ENCODE results near the gene ZNF423.
A peak's percentile ranks its signal among the peaks of the same experiment; 100 is the strongest.

The ZNF423 gene

GRCh38 chr16:49491106-49491670 is 364.7 kb downstream of the ZNF423 start:
- no peak for DNase-seq (ENCODE audit: low read depth)

DNA sequence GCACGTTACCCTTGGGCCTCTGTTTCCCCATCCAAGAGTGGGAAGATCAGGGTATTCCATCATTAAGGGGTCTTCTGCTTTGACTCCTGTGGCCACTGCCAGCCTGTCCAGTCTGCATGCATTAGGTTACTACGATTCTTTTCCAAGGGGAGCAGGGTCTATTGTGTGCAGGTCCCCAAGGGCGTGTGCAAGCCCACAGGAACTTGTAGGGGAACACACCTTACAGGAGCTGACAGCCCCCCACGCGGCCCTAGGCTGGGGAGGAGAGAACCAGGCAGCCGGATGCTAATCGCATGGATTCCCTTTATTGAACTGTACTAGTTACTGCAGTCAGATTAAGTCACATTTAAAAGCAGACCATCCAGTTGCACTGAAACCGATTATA is 365.6 kb downstream of the ZNF423 start:
- DNase-seq (ENCODE audit: low read depth): no peak

GRCh38 chr16:49489686-49490320 is 366.1 kb downstream of the ZNF423 start:
- DNase-seq (ENCODE audit: low read depth): no peak

GRCh38 chr16:49488740-49489525 is 367.0 kb downstream of the ZNF423 start:
- DNase-seq (ENCODE audit: low read depth): no peak

- no peak for DNase-seq (ENCODE audit: low read depth)
These were observed 367.6 kb downstream of the ZNF423 start for GRCh38 chr16:49488336-49488735.

- DNase-seq (ENCODE audit: low read depth): no peak
These were observed 368.2 kb downstream of the ZNF423 start for GRCh38 chr16:49487746-49488145.

GRCh38 chr16:49486400-49486799 is 369.5 kb downstream of the ZNF423 start:
- no peak for DNase-seq (ENCODE audit: low read depth)

DNA sequence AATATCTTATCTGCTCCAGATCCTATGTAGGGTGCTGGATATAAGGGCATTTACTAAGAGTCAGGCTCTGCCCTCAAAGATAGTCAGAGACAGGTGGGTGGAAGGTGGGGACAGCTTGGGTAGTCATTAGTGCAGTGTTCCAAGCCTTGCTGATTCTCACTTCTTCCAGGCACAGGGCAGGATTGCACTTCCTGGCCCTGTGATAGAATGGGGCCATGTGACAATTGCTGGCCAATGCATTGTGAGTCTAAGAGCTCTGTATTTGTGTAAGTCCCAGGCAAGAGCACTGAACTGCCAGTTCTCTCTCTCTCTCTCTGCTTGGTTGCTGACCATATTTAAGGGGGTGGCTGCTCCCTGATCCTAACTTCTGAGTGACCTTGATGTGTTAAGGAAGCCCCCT is 370.2 kb downstream of the ZNF423 start:
- DNase-seq (ENCODE audit: low read depth): peak; percentile 3

DNA sequence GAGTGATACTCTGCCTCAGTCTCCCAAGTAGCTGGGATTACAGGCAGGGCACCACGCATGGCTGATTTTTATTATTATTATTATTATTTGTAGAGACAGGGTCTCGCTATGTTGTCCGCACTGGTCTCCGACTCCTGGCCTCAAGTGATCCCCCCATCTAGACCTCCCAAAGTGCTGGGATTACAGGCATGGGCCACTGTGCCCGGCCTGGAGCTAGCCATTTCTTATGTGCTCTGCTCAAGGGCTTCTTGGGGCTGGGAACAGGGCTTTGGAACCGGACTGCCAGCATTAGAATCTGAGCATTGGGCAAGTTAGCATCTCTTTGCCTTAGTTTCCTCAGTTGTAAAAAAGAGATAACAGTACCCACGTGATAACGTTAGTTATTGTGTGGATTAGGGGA is 371.0 kb downstream of the ZNF423 start:
- no peak for DNase-seq (ENCODE audit: low read depth)

- no peak for DNase-seq (ENCODE audit: low read depth)
These were observed 371.5 kb downstream of the ZNF423 start for GRCh38 chr16:49484451-49484849.

GRCh38 chr16:49483651-49484450 is 372.1 kb downstream of the ZNF423 start:
- DNase-seq (ENCODE audit: low read depth): no peak

GRCh38 chr16:49483251-49483650 is 372.7 kb downstream of the ZNF423 start:
- no peak for DNase-seq (ENCODE audit: low read depth)

DNA sequence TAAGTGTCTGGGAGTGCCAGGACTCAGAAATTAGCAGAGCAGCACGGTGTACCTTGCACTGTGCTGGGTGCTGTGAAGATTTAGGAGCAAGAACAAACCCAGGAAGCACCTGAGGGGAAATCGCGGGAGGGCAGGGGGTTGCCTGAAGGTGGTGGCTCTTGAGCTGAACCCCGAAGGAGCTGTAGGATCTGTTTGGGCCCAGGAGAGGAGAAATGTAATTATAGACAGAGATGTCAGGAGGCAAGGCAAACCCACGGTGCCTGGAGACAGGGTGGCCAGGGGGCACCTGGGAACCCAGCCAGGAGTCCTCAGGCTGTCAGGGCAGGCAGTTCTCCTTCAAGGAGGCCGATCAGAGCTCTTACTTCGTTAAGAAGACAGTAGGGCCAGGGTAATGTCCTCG is 373.2 kb downstream of the ZNF423 start:
- DNase-seq (ENCODE audit: low read depth): no peak

DNA sequence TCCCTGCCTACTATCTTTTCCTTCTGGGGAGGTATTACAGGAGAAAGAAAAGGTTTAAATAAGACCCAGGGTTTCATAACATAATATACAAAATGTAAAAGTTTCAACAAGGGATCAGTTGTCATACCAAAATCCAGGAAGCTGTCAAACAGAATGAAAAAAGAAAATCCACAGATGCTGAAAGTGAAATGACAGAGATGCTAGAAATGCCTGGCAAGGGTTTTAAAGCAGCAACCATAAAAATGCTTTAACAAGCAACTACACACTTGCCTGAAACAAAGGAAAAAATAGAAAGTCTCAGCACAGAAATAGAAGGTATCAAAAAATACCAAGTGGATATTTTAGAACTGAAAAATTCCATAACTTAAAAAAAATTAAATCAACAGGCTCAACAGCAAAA is 377.3 kb downstream of the ZNF423 start:
- no peak for DNase-seq (ENCODE audit: low read depth)

- no peak for DNase-seq (ENCODE audit: low read depth)
These were observed 377.8 kb downstream of the ZNF423 start for GRCh38 chr16:49478107-49478506.

DNA sequence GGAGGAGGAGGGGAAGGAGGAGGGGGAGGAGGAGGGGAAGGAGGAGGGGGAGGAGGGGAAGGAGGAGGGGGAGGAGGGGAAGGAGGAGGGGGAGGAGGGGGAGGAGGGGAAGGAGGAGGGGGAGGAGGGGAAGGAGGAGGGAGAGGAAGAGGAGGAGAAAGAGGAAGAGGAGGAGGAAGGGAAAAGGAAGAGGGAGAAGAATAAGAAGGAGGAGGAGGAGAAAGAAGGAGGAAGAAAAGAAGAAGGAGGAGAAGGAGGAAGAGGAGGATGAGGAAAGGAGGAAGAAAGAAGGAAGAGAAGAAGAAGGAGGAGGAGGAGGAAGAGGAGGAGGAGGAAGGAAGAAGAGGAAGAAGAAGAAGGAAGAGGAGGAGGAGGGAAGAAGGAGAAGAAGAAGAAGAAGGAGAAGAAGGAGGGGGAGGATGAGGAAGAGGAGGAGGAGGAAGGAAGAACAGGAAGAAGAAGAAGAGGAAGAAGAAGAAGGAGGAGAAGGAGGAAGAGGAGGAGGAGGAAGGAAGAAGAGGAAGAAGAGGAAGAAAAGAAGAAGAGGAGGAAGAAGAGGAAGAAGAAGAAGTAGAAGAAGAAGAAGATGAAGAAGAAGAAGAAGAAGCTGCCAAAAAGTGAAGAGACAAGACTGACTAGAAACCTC is 378.5 kb downstream of the ZNF423 start:
- no peak for DNase-seq (ENCODE audit: low read depth)

DNA sequence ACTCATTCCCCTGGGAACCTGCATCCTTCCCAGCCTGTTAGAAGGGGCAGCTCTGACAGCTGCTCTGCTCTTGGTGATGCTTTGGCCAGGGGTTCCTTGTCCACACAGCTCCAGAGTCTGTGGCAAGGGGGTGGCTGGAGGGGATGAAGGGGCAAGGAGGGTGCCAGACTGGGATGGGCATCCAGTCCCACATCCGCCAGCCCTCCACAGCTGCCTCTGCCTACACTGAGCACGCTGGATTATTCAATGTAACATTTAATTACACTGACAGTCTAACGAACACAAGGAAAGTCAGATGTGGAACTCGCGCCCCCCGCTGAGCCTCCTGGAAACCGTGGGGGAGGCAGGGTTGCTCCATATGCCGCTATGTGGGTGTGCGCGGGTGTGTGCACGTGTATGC is 381.2 kb downstream of the ZNF423 start:
- DNase-seq (ENCODE audit: low read depth): no peak

DNA sequence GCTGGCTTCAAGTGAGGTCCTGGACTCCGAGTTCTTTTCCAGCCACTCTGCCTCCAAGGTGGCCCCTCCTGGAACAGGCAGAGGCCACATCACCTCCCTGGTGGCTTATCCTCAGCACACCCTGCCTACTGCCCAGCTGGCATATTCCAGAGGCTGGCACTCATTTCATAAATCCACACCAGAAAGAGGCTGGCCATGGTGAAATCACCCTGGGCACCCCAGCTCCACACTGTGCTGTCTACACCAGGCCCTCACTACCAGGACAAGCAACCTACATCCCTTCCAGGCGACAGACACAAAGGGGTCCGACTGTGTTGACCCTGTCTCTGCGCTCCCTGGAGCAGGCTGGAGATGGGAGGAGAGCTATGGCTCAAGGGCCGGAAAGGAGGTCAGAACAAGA is 382.1 kb downstream of the ZNF423 start:
- DNase-seq (ENCODE audit: low read depth): no peak

DNA sequence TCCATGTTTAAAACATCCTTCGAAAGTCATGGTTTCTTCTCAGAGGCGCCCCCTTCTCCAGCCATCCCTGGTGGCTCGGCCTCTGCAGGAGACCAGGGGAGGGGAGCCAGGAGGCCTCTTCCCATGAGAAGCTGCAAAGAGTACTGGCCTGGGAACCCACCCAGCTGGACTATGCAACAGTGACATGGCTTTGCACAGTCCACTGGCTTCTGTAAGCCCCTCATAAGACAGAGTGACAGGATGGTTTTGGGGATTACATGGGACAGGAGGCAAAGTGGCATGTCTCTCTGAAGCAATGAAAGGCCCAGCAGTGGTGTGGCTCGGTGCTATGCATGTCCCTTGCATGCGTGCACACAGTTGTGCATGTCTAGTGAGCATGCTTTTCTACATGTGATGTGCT is 382.8 kb downstream of the ZNF423 start:
- DNase-seq (ENCODE audit: low read depth): no peak

DNA sequence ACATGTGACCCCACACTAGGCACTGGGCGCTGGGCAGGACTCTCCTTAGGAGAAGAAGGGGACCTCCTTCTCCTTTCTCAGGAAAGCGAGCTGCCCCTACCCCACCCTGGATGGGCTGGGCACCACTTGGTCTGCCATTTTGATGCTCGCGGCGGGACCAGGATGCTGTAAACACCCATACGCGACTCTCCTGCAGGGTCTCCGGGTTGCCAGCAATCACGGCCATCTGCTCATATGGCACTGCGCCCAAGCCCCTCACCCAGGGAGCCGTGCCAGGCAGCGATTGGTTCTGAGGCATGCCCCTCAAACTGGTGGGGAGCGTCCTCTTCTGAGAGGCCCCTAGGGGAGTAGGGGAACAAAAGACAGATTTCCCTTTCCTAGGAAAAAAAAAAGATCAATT is 383.3 kb downstream of the ZNF423 start:
- DNase-seq (ENCODE audit: low read depth): no peak

DNA sequence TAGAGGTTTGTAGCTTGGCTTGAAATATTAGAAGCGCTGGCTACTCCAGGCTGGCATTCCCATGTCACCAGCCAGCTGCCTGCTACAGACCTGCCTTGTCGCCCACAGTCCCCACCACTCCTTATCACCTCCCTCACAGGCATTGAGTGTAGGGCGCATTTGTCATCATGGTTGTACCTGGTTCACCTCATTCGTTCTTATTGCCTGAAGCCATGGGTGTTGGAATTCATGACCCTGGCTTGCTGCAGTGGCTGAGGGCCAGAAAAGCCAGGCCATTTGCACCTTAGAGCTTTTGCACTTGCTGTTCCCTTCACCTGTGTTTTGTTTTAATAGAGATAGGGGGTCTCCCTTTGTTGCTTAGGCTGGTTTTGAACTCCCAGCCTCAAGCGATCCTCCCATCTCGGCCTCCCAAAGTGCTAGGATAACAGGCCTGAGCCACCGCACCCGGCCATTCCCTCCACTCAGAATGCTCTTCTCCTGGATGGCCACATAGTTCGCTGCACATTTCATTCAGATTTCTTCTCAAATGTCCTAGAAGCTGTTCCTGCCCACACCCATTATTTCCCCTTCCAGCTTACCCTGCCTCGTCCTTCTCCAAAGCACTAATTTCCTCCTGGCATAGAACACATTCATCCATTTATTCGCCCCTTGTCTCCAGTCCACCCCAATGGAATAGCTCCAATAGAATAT is 384.7 kb downstream of the ZNF423 start:
- no peak for DNase-seq (ENCODE audit: low read depth)
